ENCODE measurements around the gene TOLLIP. TPM values are rescaled to one million over a fixed set of nuclear protein-coding genes. Genes with fewer than 3 reads are reported as not detected.

TOLLIP gene
- total and polyA plus RNA-seq, 9 of the 15 experiments (the other 6 are each of a cell fraction or from before 2014, with no cell fraction given): 0.23 to 22.8 (median 7.1) TPM

DNA sequence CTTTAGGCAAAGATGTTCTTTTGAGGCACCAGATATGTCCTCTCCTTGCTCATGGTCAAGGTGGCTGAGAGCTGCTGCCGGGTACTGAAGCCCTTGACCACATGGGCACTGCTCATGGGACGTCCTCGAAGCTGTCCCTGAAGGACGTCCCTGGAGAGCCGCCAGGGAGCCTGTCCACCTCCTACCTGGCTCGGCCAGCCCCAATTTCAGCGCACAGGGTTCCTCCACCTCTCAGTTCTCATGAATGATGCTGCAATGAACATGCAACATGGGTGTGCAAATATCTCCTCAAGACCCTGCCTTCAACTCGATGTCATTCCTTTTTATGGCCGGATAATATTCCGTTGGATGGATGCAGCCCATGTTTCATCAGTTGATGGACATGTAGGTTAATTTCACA lies 24.4 kb upstream of the TOLLIP start:
- ATAC-seq: no peak
- BruUV-seq (replicated peaks): no TSS peak
- Histone ChIP-seq H2AFZ (ENCODE audit: low read depth, low read length) (no peak overlapping the region), H3K9ac (ENCODE audit: insufficient read depth in 1 of 2, low read depth in 2 of 2, low read length in 2 of 2) (no peak overlapping the region), H4K20me1 (replicated peaks; ENCODE audit: control insufficient read depth, insufficient read depth, low read length) (no peaks in the 10 kb centered on the region), H3K9me3 (replicated peaks; ENCODE audit: control insufficient read depth, insufficient read depth, low read depth, low read length) (0 out of 2 replicates have a peak, but pooled peaks cover 2% of the 10 kb centered on the region), H3K27me3 (ENCODE audit: control insufficient read depth in 2 of 2, insufficient read depth in 2 of 2, low read length in 2 of 2) (peaks cover 3 to 11% of the 10 kb centered on the region in 2 experiments; a peak in 3 of 5 replicates), H3K79me2 (ENCODE audit: control insufficient read depth, insufficient read depth, low read length) (no peaks in the 10 kb centered on the region), H3K36me3 (ENCODE audit: control insufficient read depth, insufficient read depth, low read length) (no peaks in the 10 kb centered on the region), H3K9me1 (ENCODE audit: control insufficient read depth, insufficient read depth, low read length) (no peaks in the 10 kb centered on the region), H3K4me1 (replicated peaks in 1 of 2; ENCODE audit: control insufficient read depth in 2 of 2, insufficient read depth in 2 of 2, low read length in 2 of 2) (peaks cover 10 to 13% of the 10 kb centered on the region in 2 experiments), H3K4me2 (ENCODE audit: insufficient read depth, low read length) (no peak overlapping the region), H3K27ac (ENCODE audit: extremely low read depth, low read depth, low read length) (no peak overlapping the region), H3K4me3 (no peak overlapping the region)
- WGBS (ENCODE audit: insufficient coverage, low coverage, missing lambda C conversion rate): 14% methylated on average over 10 of the region's 10 CpGs
- TF ChIP-seq, protein P1, sequence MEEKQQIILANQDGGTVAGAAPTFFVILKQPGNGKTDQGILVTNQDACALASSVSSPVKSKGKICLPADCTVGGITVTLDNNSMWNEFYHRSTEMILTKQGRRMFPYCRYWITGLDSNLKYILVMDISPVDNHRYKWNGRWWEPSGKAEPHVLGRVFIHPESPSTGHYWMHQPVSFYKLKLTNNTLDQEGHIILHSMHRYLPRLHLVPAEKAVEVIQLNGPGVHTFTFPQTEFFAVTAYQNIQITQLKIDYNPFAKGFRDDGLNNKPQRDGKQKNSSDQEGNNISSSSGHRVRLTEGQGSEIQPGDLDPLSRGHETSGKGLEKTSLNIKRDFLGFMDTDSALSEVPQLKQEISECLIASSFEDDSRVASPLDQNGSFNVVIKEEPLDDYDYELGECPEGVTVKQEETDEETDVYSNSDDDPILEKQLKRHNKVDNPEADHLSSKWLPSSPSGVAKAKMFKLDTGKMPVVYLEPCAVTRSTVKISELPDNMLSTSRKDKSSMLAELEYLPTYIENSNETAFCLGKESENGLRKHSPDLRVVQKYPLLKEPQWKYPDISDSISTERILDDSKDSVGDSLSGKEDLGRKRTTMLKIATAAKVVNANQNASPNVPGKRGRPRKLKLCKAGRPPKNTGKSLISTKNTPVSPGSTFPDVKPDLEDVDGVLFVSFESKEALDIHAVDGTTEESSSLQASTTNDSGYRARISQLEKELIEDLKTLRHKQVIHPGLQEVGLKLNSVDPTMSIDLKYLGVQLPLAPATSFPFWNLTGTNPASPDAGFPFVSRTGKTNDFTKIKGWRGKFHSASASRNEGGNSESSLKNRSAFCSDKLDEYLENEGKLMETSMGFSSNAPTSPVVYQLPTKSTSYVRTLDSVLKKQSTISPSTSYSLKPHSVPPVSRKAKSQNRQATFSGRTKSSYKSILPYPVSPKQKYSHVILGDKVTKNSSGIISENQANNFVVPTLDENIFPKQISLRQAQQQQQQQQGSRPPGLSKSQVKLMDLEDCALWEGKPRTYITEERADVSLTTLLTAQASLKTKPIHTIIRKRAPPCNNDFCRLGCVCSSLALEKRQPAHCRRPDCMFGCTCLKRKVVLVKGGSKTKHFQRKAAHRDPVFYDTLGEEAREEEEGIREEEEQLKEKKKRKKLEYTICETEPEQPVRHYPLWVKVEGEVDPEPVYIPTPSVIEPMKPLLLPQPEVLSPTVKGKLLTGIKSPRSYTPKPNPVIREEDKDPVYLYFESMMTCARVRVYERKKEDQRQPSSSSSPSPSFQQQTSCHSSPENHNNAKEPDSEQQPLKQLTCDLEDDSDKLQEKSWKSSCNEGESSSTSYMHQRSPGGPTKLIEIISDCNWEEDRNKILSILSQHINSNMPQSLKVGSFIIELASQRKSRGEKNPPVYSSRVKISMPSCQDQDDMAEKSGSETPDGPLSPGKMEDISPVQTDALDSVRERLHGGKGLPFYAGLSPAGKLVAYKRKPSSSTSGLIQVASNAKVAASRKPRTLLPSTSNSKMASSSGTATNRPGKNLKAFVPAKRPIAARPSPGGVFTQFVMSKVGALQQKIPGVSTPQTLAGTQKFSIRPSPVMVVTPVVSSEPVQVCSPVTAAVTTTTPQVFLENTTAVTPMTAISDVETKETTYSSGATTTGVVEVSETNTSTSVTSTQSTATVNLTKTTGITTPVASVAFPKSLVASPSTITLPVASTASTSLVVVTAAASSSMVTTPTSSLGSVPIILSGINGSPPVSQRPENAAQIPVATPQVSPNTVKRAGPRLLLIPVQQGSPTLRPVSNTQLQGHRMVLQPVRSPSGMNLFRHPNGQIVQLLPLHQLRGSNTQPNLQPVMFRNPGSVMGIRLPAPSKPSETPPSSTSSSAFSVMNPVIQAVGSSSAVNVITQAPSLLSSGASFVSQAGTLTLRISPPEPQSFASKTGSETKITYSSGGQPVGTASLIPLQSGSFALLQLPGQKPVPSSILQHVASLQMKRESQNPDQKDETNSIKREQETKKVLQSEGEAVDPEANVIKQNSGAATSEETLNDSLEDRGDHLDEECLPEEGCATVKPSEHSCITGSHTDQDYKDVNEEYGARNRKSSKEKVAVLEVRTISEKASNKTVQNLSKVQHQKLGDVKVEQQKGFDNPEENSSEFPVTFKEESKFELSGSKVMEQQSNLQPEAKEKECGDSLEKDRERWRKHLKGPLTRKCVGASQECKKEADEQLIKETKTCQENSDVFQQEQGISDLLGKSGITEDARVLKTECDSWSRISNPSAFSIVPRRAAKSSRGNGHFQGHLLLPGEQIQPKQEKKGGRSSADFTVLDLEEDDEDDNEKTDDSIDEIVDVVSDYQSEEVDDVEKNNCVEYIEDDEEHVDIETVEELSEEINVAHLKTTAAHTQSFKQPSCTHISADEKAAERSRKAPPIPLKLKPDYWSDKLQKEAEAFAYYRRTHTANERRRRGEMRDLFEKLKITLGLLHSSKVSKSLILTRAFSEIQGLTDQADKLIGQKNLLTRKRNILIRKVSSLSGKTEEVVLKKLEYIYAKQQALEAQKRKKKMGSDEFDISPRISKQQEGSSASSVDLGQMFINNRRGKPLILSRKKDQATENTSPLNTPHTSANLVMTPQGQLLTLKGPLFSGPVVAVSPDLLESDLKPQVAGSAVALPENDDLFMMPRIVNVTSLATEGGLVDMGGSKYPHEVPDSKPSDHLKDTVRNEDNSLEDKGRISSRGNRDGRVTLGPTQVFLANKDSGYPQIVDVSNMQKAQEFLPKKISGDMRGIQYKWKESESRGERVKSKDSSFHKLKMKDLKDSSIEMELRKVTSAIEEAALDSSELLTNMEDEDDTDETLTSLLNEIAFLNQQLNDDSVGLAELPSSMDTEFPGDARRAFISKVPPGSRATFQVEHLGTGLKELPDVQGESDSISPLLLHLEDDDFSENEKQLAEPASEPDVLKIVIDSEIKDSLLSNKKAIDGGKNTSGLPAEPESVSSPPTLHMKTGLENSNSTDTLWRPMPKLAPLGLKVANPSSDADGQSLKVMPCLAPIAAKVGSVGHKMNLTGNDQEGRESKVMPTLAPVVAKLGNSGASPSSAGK (IDR thresholded peaks at IDR 0.05): no peak
- no peak for TF ChIP-seq NR2F6 (CRISPR knock-in tag; IDR thresholded peaks at IDR 0.05)
- TF ChIP-seq ELF2 (CRISPR knock-in tag; IDR thresholded peaks at IDR 0.05): no peak
- no peak for TF ChIP-seq MYBL2 (IDR thresholded peaks at IDR 0.05; ENCODE audit: low read depth)
- no peak for TF ChIP-seq MYBL2 (CRISPR knock-in tag; IDR thresholded peaks at IDR 0.05; ENCODE audit: borderline replicate concordance)
- TF ChIP-seq ZFX (CRISPR knock-in tag; IDR thresholded peaks at IDR 0.05): no peak
- TF ChIP-seq FUS (optimal IDR thresholded peaks at IDR 0.05; ENCODE audit: low read depth, low read length): no peak
- TF ChIP-seq MTA1 (IDR thresholded peaks at IDR 0.05; ENCODE audit: borderline replicate concordance): no peak
- TF ChIP-seq CXXC5 (CRISPR knock-in tag; IDR thresholded peaks at IDR 0.05): no peak
- TF ChIP-seq NCOA1 (IDR thresholded peaks at IDR 0.05; ENCODE audit: low read depth): no peak
- intact Hi-C loops (cut with micrococcal nuclease): no loop called here
- no peak for DNase-seq (ENCODE audit: extremely low read depth in 1 of 4, low spot score in 3 of 4)
- CTCF ChIA-PET (ENCODE audit: low intra/inter-chr PET ratio): no interaction called here
- in situ Hi-C loops (cut with MboI): no loop called here
- no peak for FAIRE-seq
- POLR2A ChIA-PET: no interaction called here

All from K562 (cell line).